HK-2 (cell line): ENCODE measurements around the gene PCDHGA8.
"Not testable (repeated sequence)": the region's sequence is repeated elsewhere in the genome, so short reads cannot be mapped to it uniquely, and the experiment has no call there.

Source experiments
- DNase-seq: peaks from one replicate; pipeline ENCODE4 v3.0.0-alpha.2; 2018; ENCODE audit not compliant: unreplicated experiment

The PCDHGA8 gene

DNA sequence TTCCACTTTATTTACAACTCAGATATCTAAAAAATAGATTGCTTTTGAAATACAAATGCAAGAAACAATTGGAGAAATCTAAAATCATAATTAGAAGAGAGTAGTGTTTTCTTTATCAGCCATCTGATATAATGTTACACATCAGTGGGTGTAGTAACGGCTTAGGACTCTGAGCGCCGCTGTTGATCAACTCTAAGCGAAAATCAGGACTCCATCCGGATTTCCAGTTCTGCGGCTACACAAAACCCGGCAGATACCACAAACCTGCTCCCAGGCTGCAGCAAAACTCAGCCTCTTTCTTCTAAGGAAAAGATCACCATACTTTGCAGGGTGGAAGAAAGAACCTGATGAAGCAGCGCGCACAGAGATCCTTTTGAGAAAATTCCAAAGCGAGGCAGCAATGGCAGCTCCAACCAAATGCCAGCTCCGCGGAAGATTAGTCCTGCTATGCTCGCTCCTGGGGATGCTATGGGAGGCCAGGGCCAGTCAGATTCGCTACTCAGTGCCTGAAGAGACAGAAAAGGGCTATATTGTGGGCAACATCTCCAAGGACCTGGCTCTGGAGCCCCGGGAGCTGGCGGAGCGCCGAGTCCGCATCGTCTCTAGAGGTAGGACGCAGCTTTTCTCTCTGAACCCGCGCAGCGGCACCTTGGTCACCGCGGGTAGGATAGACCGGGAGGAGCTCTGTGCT lies 10.3 kb downstream of the PCDHGA8 start, which contains the start of gene PCDHGA9:
Gene PCDHGA9, plus strand, starts transcription at position 226 of the 691 bp plus-strand sequence. Its CDS starts 175 bp downstream, at position 401.
- no peak for DNase-seq

- no peak for DNase-seq
Observed at GRCh38 chr5:141403387-141403786, 11.0 kb downstream of the PCDHGA8 start.

DNA sequence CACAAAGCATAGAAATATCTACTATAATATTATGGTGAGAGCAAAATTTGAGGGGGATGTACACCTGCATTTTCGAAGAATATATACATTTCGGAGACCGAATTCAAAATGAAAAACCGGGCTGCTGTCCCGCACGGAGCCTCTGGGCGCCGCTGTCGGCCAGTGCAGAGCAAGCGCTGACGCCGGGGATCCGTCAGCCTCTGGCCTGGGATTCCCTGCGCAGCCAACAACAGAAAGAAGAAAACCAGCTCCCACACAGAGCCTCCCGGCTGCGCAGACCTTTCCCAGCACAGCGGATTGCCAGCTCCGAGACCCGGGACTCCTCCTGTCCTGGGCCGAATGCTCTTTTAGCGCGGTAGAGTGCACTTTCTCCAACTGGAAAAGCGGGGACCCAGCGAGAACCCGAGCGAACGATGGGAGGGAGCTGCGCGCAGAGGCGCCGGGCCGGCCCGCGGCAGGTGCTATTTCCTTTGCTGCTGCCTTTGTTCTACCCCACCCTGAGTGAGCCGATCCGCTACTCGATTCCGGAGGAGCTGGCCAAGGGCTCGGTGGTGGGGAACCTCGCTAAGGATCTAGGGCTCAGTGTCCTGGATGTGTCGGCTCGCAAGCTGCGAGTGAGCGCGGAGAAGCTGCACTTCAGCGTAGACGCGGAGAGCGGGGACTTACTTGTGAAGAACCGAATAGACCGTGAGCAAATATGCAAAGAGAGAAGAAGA lies 15.5 kb downstream of the PCDHGA8 start, which contains the start of gene PCDHGB6:
Gene PCDHGB6, plus strand, starts transcription at position 232 of the 716 bp plus-strand sequence. Its CDS starts 182 bp downstream, at position 414.
- not testable (repeated sequence) for DNase-seq

- DNase-seq = no peak
Observed at GRCh38 chr5:141409598-141410306, 17.3 kb downstream of the PCDHGA8 start.

- no peak for DNase-seq
Observed at GRCh38 chr5:141411575-141411974, 19.1 kb downstream of the PCDHGA8 start.

DNA sequence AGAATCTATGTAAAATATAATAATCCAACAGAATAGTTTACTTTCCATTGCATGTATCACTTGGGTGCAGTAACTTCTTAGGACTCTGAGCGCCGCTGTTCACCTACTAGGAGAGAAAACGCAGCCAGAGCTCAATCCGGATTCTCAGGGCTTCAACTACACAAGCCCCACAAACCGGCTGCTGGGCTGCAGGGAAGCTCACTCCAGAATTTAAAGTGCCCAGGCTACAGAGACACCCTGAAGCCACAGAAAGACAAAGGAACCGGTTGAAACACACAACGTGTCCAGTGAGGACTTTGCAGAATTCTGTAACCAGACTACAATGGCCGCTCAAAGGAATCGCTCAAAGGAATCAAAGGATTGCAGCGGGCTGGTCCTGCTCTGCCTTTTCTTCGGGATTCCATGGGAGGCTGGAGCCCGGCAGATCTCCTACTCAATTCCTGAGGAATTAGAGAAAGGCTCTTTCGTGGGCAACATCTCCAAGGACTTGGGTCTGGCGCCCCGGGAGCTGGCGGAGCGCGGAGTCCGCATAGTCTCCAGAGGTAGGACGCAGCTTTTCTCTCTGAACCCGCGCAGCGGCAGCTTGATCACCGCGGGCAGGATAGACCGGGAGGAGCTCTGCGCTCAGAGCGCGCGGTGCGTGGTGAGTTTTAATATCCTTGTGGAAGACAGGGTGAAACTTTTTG lies 20.6 kb downstream of the PCDHGA8 start, which contains the start of gene PCDHGA10:
Gene PCDHGA10, plus strand, starts transcription at position 134 of the 686 bp plus-strand sequence. Its CDS starts 189 bp downstream, at position 323.
- no peak for DNase-seq

DNA sequence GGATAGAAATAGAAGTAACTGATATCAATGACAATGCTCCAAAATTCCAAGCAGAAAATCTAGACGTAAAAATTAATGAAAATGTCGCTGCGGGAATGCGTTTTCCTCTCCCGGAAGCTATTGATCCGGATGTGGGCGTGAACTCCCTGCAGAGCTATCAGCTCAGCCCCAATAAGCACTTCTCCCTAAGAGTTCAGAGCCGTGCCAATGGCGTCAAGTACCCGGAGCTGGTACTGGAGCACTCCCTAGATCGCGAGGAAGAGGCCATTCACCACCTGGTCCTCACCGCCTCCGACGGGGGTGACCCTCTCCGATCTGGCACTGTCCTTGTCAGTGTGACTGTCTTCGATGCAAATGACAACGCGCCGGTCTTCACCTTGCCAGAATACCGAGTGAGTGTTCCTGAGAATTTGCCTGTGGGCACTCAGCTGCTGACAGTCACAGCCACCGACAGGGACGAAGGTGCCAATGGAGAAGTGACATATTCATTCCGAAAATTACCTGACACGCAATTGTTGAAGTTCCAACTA lies 21.2 kb downstream of the PCDHGA8 start:
- DNase-seq = no peak

- DNase-seq = not testable (repeated sequence)
Observed at GRCh38 chr5:141414548-141415274, 22.3 kb downstream of the PCDHGA8 start.

DNA sequence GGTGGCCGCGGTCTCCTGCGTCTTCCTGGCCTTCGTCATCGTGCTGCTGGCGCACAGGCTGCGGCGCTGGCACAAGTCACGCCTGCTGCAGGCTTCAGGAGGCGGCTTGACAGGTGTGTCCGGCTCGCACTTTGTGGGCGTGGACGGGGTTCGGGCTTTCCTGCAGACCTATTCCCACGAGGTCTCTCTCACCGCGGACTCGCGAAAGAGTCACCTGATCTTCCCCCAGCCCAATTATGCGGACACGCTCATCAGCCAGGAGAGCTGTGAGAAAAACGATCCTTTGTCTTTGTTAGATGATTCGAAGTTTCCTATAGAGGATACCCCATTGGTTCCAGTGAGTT lies 22.8 kb downstream of the PCDHGA8 start:
- DNase-seq = not testable (repeated sequence)

- DNase-seq = not testable (repeated sequence)
Observed at GRCh38 chr5:141417494-141418172, 25.2 kb downstream of the PCDHGA8 start, which contains the start of gene PCDHGB7. Gene PCDHGB7, plus strand, starts transcription at chr5:141417677. Its CDS starts 183 bp downstream, at chr5:141417860.

DNA sequence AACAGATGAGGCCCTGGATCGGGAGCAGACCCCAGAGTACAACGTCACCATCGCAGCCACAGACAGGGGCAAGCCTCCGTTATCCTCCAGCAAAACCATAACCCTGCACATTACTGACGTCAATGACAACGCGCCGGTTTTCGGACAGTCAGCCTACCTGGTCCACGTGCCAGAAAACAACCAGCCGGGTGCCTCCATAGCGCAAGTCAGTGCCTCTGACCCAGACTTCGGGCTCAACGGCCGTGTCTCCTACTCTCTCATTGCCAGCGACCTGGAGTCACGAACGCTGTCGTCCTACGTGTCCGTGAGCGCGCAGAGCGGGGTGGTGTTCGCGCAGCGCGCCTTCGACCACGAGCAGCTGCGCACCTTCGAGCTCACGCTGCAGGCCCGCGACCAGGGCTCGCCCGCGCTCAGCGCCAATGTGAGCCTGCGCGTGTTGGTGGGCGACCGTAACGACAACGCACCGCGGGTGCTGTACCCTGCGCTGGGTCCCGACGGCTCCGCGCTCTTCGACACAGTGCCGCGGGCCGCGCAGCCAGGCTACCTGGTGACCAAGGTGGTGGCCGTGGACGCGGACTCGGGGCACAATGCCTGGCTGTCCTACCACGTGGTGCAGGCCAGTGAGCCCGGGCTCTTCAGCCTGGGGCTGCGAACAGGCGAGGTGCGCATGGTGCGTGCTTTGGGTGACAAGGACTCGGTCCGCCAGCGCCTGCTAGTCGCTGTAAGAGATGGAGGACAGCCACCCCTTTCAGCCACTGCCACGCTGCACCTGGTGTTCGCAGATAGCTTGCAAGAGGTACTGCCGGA lies 26.8 kb downstream of the PCDHGA8 start:
- no peak for DNase-seq

DNA sequence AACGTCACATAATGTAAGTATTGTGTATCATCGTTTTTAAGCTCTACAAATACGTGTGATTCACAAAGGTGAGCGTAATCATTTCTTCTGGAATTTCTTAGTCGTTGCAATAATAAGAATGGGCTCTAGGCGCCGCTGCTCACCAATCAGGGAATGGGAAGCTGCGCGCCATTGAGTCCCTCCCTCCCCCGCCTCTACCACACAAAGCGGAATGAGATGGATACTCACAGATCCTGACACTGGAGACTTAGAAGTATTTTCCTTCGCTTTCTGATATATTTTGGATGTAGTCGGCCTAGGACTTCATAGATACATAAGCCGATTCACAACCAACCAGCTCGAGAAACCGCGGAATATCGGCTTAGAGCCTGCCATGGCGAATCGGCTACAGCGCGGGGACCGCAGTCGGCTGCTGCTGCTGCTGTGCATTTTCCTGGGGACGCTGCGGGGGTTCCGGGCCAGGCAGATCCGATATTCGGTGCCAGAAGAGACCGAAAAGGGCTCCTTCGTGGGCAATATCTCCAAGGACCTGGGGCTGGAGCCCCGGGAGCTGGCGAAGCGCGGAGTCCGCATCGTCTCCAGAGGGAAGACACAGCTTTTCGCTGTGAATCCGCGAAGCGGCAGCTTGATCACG lies 28.5 kb downstream of the PCDHGA8 start, which contains the start of gene PCDHGA11:
Gene PCDHGA11, plus strand, starts transcription at position 197 of the 634 bp plus-strand sequence. Its CDS starts 177 bp downstream, at position 374.
- DNase-seq = no peak

GRCh38 chr5:141421489-141421855 lies 29.0 kb downstream of the PCDHGA8 start:
- no peak for DNase-seq

- DNase-seq = no peak
Observed at GRCh38 chr5:141422742-141423291, 30.4 kb downstream of the PCDHGA8 start.

- DNase-seq = no peak
Observed at GRCh38 chr5:141427783-141428426, 35.5 kb downstream of the PCDHGA8 start.

- no peak for DNase-seq
Observed at GRCh38 chr5:141430332-141431113, 38.1 kb downstream of the PCDHGA8 start, which contains the start of gene PCDHGA12. Gene PCDHGA12, plus strand, starts transcription at chr5:141430507. Its CDS starts 253 bp downstream, at chr5:141430760.

DNA sequence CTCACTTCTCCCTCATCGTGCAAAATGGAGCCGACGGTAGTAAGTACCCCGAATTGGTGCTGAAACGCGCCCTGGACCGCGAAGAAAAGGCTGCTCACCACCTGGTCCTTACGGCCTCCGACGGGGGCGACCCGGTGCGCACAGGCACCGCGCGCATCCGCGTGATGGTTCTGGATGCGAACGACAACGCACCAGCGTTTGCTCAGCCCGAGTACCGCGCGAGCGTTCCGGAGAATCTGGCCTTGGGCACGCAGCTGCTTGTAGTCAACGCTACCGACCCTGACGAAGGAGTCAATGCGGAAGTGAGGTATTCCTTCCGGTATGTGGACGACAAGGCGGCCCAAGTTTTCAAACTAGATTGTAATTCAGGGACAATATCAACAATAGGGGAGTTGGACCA lies 38.9 kb downstream of the PCDHGA8 start:
- DNase-seq = no peak
